AG10803 (cell line): ENCODE results near the gene FER.

Experiments used
- DNase-seq: peaks from one replicate; pipeline ENCODE4 v3.0.0; 2010; ENCODE audit warnings: low read depth
- H3K4me3 ChIP-seq: 2 replicates; pipeline ENCODE4 v1.5.1; 2011; ENCODE audit warnings: mild to moderate bottlenecking, low read length, control low read depth
- CTCF ChIP-seq: conservative IDR thresholded peaks from 2 replicates; pipeline ENCODE4 v1.5.1; 2011; ENCODE audit warnings: mild to moderate bottlenecking, low read length, control low read depth, inconsistent platforms

The FER gene

GRCh38 chr5:109177227-109177626 is 429.5 kb downstream of the FER start:
- TF ChIP-seq CTCF, result no peak
- H3K4me3 ChIP-seq, result no peak overlapping the region
- no peak for DNase-seq

- TF ChIP-seq CTCF, result no peak
- no peak for DNase-seq
- no peak overlapping the region for H3K4me3 ChIP-seq
Observed at GRCh38 chr5:109177782-109178181, 430.1 kb downstream of the FER start.

- no peak for DNase-seq
- H3K4me3 ChIP-seq, result no peak overlapping the region
- no peak for TF ChIP-seq CTCF
Observed at GRCh38 chr5:109180668-109181067, 433.0 kb downstream of the FER start.

GRCh38 chr5:109186759-109187158 is 439.1 kb downstream of the FER start:
- DNase-seq, result no peak
- H3K4me3 ChIP-seq, result no peak overlapping the region
- TF ChIP-seq CTCF, result no peak

- DNase-seq, result peak; percentile 51
- no peak for TF ChIP-seq CTCF
- H3K4me3 ChIP-seq, result no peak overlapping the region
Observed at GRCh38 chr5:109191153-109191558, 443.5 kb downstream of the FER start.

GRCh38 chr5:109192027-109192426 is 444.3 kb downstream of the FER start:
- no peak overlapping the region for H3K4me3 ChIP-seq
- no peak for TF ChIP-seq CTCF
- DNase-seq, result no peak

GRCh38 chr5:109192555-109193281 is 445.0 kb downstream of the FER start:
- DNase-seq, result no peak
- TF ChIP-seq CTCF, result no peak
- no peak overlapping the region for H3K4me3 ChIP-seq
